OCI-LY1 (cell line): ENCODE data around the gene MRGPRE.

Source experiments
- H2AFZ ChIP-seq: fragments of 200-600 bp; sonication (generic), shearing (Covaris generic); 2 replicates; pipeline ENCODE4 v1.6.0; 2014; ENCODE audit warnings: antibody characterized with exemption, mild to moderate bottlenecking, low read length
- H3F3A ChIP-seq: fragments of 200-600 bp; sonication (generic), shearing (Covaris generic); 2 replicates; pipeline ENCODE4 v1.6.0; 2014; ENCODE audit warnings: mild to moderate bottlenecking, antibody characterized with exemption, low read length, moderate library complexity; ENCODE audit not compliant: insufficient read depth
- H3K27ac ChIP-seq: fragments of 200-600 bp; sonication (generic); 2 replicates; pipeline ENCODE4 v1.5.1; 2014; ENCODE audit warnings: low read length, mixed run types, mild to moderate bottlenecking, low read depth; ENCODE audit not compliant: poor library complexity, severe bottlenecking
- H3K27me3 ChIP-seq: fragments of 200-600 bp; sonication (generic); 2 replicates; pipeline ENCODE4 v1.6.0; 2014; ENCODE audit warnings: antibody characterized with exemption, mild to moderate bottlenecking, low read length, moderate library complexity; ENCODE audit not compliant: insufficient read depth
- H3K36me3 ChIP-seq: fragments of 200-600 bp; sonication (generic); 2 replicates; pipeline ENCODE4 v1.6.1; 2014; ENCODE audit warnings: mild to moderate bottlenecking, antibody characterized with exemption, low read length, moderate library complexity, mixed read lengths; ENCODE audit not compliant: insufficient read depth
- H3K4me1 ChIP-seq: fragments of 200-600 bp; sonication (generic); 2 replicates; pipeline ENCODE4 v1.5.1; 2014; ENCODE audit warnings: mild to moderate bottlenecking, low read length, moderate library complexity; ENCODE audit not compliant: insufficient read depth, severe bottlenecking
- H3K4me2 ChIP-seq: fragments of 200-600 bp; sonication (generic), shearing (Covaris generic); 2 replicates; pipeline ENCODE4 v1.6.1; 2014; ENCODE audit warnings: low read length
- H3K4me3 ChIP-seq: fragments of 200-600 bp; sonication (generic); 2 replicates; pipeline ENCODE4 v1.5.1; 2014; ENCODE audit warnings: low read length, low read depth, mild to moderate bottlenecking, mixed read lengths; ENCODE audit not compliant: poor library complexity, severe bottlenecking
- H3K79me2 ChIP-seq: fragments of 200-600 bp; shearing (Covaris generic); 2 replicates; pipeline ENCODE4 v1.6.1; 2016; ENCODE audit warnings: mixed run types, low read length, mixed read lengths; ENCODE audit not compliant: insufficient read depth
- H3K9ac ChIP-seq: fragments of 200-600 bp; sonication (generic), shearing (Covaris generic); 2 replicates; pipeline ENCODE4 v1.6.1; 2014; ENCODE audit warnings: mild to moderate bottlenecking, low read length, mixed read lengths
- H3K9me2 ChIP-seq: fragments of 200-600 bp; sonication (generic), shearing (Covaris generic); 2 replicates; pipeline ENCODE4 v1.6.1; 2014; ENCODE audit warnings: low read depth, mild to moderate bottlenecking, low read length, mixed read lengths
- H3K9me3 ChIP-seq: fragments of 200-600 bp; shearing (Covaris generic); 2 replicates; pipeline ENCODE4 v1.6.1; 2014; ENCODE audit warnings: low read length, mixed read lengths
- H4K20me1 ChIP-seq: fragments of 200-600 bp; sonication (generic), shearing (Covaris generic); 2 replicates; pipeline ENCODE4 v1.6.0; 2016; ENCODE audit warnings: mild to moderate bottlenecking, low read length; ENCODE audit not compliant: insufficient read depth
- EZH2 ChIP-seq: fragments of 200-600 bp; sonication (generic), shearing (Covaris generic); IDR thresholded peaks from 2 replicates; pipeline ENCODE4 v1.8.0; 2017; ENCODE audit warnings: borderline replicate concordance, mixed run types, mild to moderate bottlenecking, antibody characterized with exemption, low read length, moderate library complexity, mixed read lengths
- TF ChIP-seq, protein P1 (sequence below): fragments of 200-600 bp; sonication (generic), shearing (Covaris generic); IDR thresholded peaks from 2 replicates; pipeline ENCODE4 v1.5.1; 2017; ENCODE audit warnings: mild to moderate bottlenecking, antibody characterized with exemption, low read length, moderate library complexity, mixed read lengths

MRGPRE gene

GRCh38 chr11:3237119-3237518, 4.9 kb upstream of the MRGPRE start:
- Histone ChIP-seq H3K9ac (no peak overlapping the region), H3K9me3 (no peaks in the 10 kb centered on the region), H2AFZ (no peak overlapping the region), H3K79me2 (no peaks in the 10 kb centered on the region), H3K4me1 (no peaks in the 10 kb centered on the region), H3K27me3 (peaks cover 7% of the 10 kb centered on the region; the same call in 1 of the 2 replicates), H3K4me3 (no peak overlapping the region), H3F3A (no peaks in the 10 kb centered on the region), H3K4me2 (no peak overlapping the region), H4K20me1 (no peaks in the 10 kb centered on the region), H3K9me2 (no peaks in the 10 kb centered on the region), H3K36me3 (no peaks in the 10 kb centered on the region), H3K27ac (no peak overlapping the region)
- TF ChIP-seq EZH2: no peak
- TF ChIP-seq, protein P1, sequence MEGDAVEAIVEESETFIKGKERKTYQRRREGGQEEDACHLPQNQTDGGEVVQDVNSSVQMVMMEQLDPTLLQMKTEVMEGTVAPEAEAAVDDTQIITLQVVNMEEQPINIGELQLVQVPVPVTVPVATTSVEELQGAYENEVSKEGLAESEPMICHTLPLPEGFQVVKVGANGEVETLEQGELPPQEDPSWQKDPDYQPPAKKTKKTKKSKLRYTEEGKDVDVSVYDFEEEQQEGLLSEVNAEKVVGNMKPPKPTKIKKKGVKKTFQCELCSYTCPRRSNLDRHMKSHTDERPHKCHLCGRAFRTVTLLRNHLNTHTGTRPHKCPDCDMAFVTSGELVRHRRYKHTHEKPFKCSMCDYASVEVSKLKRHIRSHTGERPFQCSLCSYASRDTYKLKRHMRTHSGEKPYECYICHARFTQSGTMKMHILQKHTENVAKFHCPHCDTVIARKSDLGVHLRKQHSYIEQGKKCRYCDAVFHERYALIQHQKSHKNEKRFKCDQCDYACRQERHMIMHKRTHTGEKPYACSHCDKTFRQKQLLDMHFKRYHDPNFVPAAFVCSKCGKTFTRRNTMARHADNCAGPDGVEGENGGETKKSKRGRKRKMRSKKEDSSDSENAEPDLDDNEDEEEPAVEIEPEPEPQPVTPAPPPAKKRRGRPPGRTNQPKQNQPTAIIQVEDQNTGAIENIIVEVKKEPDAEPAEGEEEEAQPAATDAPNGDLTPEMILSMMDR: no peak

GRCh38 chr11:3234846-3235245, 2.6 kb upstream of the MRGPRE start:
- Histone ChIP-seq H3K27me3 (peaks cover 10% of the 10 kb centered on the region; the same call in 1 of the 2 replicates), H3K36me3 (no peaks in the 10 kb centered on the region), H4K20me1 (no peaks in the 10 kb centered on the region), H2AFZ (no peak overlapping the region), H3F3A (no peaks in the 10 kb centered on the region), H3K79me2 (no peaks in the 10 kb centered on the region), H3K9me3 (no peaks in the 10 kb centered on the region), H3K4me1 (no peaks in the 10 kb centered on the region), H3K4me3 (no peak overlapping the region), H3K27ac (no peak overlapping the region), H3K9me2 (no peaks in the 10 kb centered on the region), H3K9ac (no peak overlapping the region), H3K4me2 (no peak overlapping the region)
- TF ChIP-seq, protein P1: no peak
- no peak for TF ChIP-seq EZH2

DNA sequence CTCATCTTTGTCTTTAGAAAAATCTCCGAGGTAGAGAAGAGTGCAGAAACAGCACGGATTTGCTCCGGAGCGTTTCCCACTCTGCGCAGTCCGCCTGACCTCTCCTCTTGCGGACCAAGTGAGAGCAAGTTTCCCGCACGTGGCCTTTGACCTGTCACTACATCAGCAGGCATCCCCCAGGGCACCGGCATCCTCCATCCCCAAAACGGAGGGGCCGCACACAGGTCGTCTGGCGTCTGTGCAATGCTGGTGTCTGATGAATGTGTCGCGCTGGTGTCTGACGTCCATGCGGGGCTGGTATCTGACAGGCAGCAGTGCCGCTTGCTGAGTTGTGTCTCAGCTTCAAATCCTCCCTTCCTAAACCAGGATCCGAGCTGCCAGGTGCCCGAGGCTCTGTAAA, 739 bp upstream of the MRGPRE start:
- Histone ChIP-seq H3K27ac (no peak overlapping the region), H3F3A (no peaks in the 10 kb centered on the region), H3K36me3 (no peaks in the 10 kb centered on the region), H3K4me2 (no peak overlapping the region), H3K4me3 (no peak overlapping the region), H3K4me1 (no peaks in the 10 kb centered on the region), H3K79me2 (no peaks in the 10 kb centered on the region), H2AFZ (no peak overlapping the region), H4K20me1 (no peaks in the 10 kb centered on the region), H3K9ac (no peak overlapping the region), H3K9me3 (no peaks in the 10 kb centered on the region), H3K27me3 (peaks cover 10% of the 10 kb centered on the region; the same call in 1 of the 2 replicates), H3K9me2 (no peaks in the 10 kb centered on the region)
- TF ChIP-seq, protein P1: no peak
- no peak for TF ChIP-seq EZH2
